HCT116 (cell line): ENCODE measurements around the gene MED9. TPM values are rescaled to one million over a fixed set of nuclear protein-coding genes. Genes with fewer than 3 reads are reported as not detected.

ENCODE experiments used
- ATAC-seq: fragments of 200-7000 bp; cut with Tn5 transposase; 2 replicates; pipeline ENCODE4 v1.9.1; 2020; ENCODE audit warnings: mild to moderate bottlenecking, moderate library complexity
- BruUV-seq: library from RNA; stranded (reverse); fragments of 400-500 nt; replicated peaks from 2 replicates; lab custom pipeline; 2021; lab: Mats Ljungman, UMichigan
- CTCF ChIA-PET: fragments of 300-600 bp; sonication (Branson Sonifier 250); formaldehyde crosslinking; loops from one replicate; lab custom pipeline; 2021; ENCODE audit warnings: antibody characterized with exemption; lab: Charles Lee
- POLR2A ChIA-PET: fragments of 300-600, 350-600 bp; sonication (Branson Sonifier 250); formaldehyde crosslinking; loops from one replicate; lab custom pipeline; 2021; ENCODE audit warnings: antibody characterized with exemption; lab: Charles Lee
- RAD21 ChIA-PET, 2 experiments: fragments of 300-600 bp; sonication (Branson Sonifier 250); formaldehyde crosslinking; loops; one replicate each; lab custom pipeline; 2023; ENCODE audit warnings: low total read pairs in 2 of 2; ENCODE audit not compliant: uncharacterized antibody in 2 of 2, unreplicated experiment in 2 of 2, low non-redundant PET in 1 of 2; lab: Charles Lee
- DNase-seq: peaks from one replicate; pipeline ENCODE4 v3.0.0-alpha.2; 2010; ENCODE audit warnings: low read depth, low spot score
- H2AFZ ChIP-seq: fragments of 200-600 bp; shearing (Covaris generic), sonication (generic); 2 replicates; pipeline ENCODE4 v1.6.1; 2017; ENCODE audit warnings: low read depth, mixed run types, mixed read lengths, antibody characterized with exemption, low read length; ENCODE audit not compliant: poor library complexity, severe bottlenecking
- H3K27ac ChIP-seq: 2 replicates; pipeline ENCODE4 v1.5.1; 2012; ENCODE audit warnings: low read depth, low read length
- H3K27me3 ChIP-seq: fragments of 200-600 bp; sonication (generic); 2 replicates; pipeline ENCODE4 v1.6.1; 2016; ENCODE audit warnings: mixed run types, low read length, mixed read lengths; ENCODE audit not compliant: insufficient read depth
- H3K36me3 ChIP-seq, 2 experiments: fragments of 200-500 bp in 1 of 2; fragments of 200-600 bp in 1 of 2; sonication (Bioruptor generic) in 1 of 2; sonication (generic) in 1 of 2; 2 replicates each; pipeline versions ENCODE4 v1.5.1 to v1.6.1; 2014 to 2016; ENCODE audit warnings: low read length in 2 of 2, inconsistent platforms in 1 of 2, mixed read lengths in 1 of 2, mixed run types in 1 of 2; ENCODE audit not compliant: insufficient read depth in 2 of 2, control insufficient read depth in 1 of 2
- H3K4me1 ChIP-seq, 2 experiments: fragments of 200-600 bp in 1 of 2; sonication (generic) in 1 of 2; 2 replicates each; pipeline versions ENCODE4 v1.5.1 to v1.6.1; 2012 to 2017; ENCODE audit warnings: low read length in 2 of 2, inconsistent platforms in 1 of 2, mild to moderate bottlenecking in 1 of 2, mixed read lengths in 1 of 2, mixed run types in 1 of 2, moderate library complexity in 1 of 2; ENCODE audit not compliant: insufficient read depth in 2 of 2, control insufficient read depth in 1 of 2
- H3K4me2 ChIP-seq: fragments of 200-600 bp; sonication (generic); 2 replicates; pipeline ENCODE4 v1.6.1; 2017; ENCODE audit warnings: mixed run types, low read length, mixed read lengths
- H3K4me3 ChIP-seq, 2 experiments: fragments of 200-600 bp in 1 of 2; sonication (generic) in 1 of 2; replicated peaks in 1 of 2; 2 replicates each; pipeline ENCODE4 v1.5.1; 2011 to 2016; ENCODE audit warnings: low read length in 2 of 2, control low read depth in 1 of 2, low read depth in 1 of 2, mild to moderate bottlenecking in 1 of 2, mixed read lengths in 1 of 2, mixed run types in 1 of 2
- H3K79me2 ChIP-seq: fragments of 200-600 bp; sonication (generic); 2 replicates; pipeline ENCODE4 v1.6.1; 2017; ENCODE audit warnings: mild to moderate bottlenecking, mixed run types, low read length, moderate library complexity, mixed read lengths; ENCODE audit not compliant: insufficient read depth
- H3K9ac ChIP-seq: fragments of 200-600 bp; sonication (generic); 2 replicates; pipeline ENCODE4 v1.6.1; 2016; ENCODE audit warnings: low read length, mixed read lengths
- H3K9me2 ChIP-seq: fragments of 200-600 bp; sonication (generic), shearing (Covaris generic); 2 replicates; pipeline ENCODE4 v1.6.1; 2017; ENCODE audit warnings: mixed run types, mild to moderate bottlenecking, moderate library complexity; ENCODE audit not compliant: insufficient read depth
- H3K9me3 ChIP-seq, 2 experiments: fragments of 200-500 bp in 1 of 2; fragments of 200-600 bp in 1 of 2; sonication (Bioruptor generic) in 1 of 2; sonication (generic) in 1 of 2; 2 replicates each; pipeline ENCODE4 v1.6.1; 2014 to 2017; ENCODE audit warnings: low read length in 2 of 2, mixed read lengths in 2 of 2, inconsistent platforms in 1 of 2, low read depth in 1 of 2, mild to moderate bottlenecking in 1 of 2, mixed run types in 1 of 2, moderate library complexity in 1 of 2; ENCODE audit not compliant: control insufficient read depth in 1 of 2, insufficient read depth in 1 of 2
- H4K20me1 ChIP-seq: fragments of 200-600 bp; sonication (generic), shearing (Covaris generic); 2 replicates; pipeline ENCODE4 v1.6.1; 2017; ENCODE audit warnings: mixed run types, mild to moderate bottlenecking, moderate library complexity; ENCODE audit not compliant: insufficient read depth
- ATF3 ChIP-seq: IDR thresholded peaks from 2 replicates; pipeline ENCODE4 v1.6.1; 2012
- CEBPB ChIP-seq: IDR thresholded peaks from 2 replicates; pipeline ENCODE4 v1.6.1; 2012; ENCODE audit warnings: low read depth
- CTCF ChIP-seq, 3 experiments: fragments of 200-600 bp in 1 of 3; sonication (generic) in 1 of 3; IDR thresholded peaks in 2 of 3; conservative IDR thresholded peaks in 1 of 3; 2 replicates each; pipeline ENCODE4 v1.5.1; 2012 to 2017; ENCODE audit warnings: low read depth in 2 of 3, low read length in 2 of 3, antibody characterized with exemption in 1 of 3, borderline replicate concordance in 1 of 3, control low read depth in 1 of 3, mild to moderate bottlenecking in 1 of 3, mixed read lengths in 1 of 3, mixed run types in 1 of 3, moderate library complexity in 1 of 3; ENCODE audit not compliant: insufficient read depth in 1 of 3
- POLR2AphosphoS5 ChIP-seq: IDR thresholded peaks from 2 replicates; pipeline ENCODE4 v1.6.1; 2011; ENCODE audit warnings: mild to moderate bottlenecking, low read depth, low read length, moderate library complexity
- SIN3A ChIP-seq: IDR thresholded peaks from 2 replicates; pipeline ENCODE4 v1.6.1; 2012; ENCODE audit warnings: low read depth
- TCF7L2 ChIP-seq: IDR thresholded peaks from 2 replicates; pipeline ENCODE4 v1.7.0; 2011; ENCODE audit warnings: borderline replicate concordance, inconsistent platforms; ENCODE audit not compliant: insufficient read depth, insufficient read length; ENCODE audit errors: extremely low read depth
- YY1 ChIP-seq: IDR thresholded peaks from 2 replicates; pipeline ENCODE4 v1.6.1; 2011; ENCODE audit warnings: low read length, low read depth, moderate library complexity, mild to moderate bottlenecking; ENCODE audit not compliant: insufficient replicate concordance; ENCODE audit errors: extremely low read depth
- intact Hi-C: fragments of 100-400 bp; cut with micrococcal nuclease; formaldehyde crosslinking; loops from 2 replicates; pipeline ENCODE4 v1.10.0; 2022
- total RNA-seq: library from RNA; stranded (reverse); gene quantifications from one replicate; pipeline ENCODE4 v1.2.1, GENCODE V29; 2021; ENCODE audit not compliant: unreplicated experiment

MED9 gene
- total RNA-seq, 1 experiment from 2014 or later: 13.9 TPM

- intact Hi-C loops: no loop called here
- no TSS peak for BruUV-seq
These were observed 16.8 kb upstream of the MED9 start for GRCh38 chr17:17460038-17460437.

More at GRCh38 chr17:17460038-17460437, 16.8 kb upstream of the MED9 start:
- Histone ChIP-seq H3K9me3 (no peaks in the 10 kb centered on the region), H3K27ac (no peak overlapping the region), H3K4me2 (no peak overlapping the region), H4K20me1 (no peaks in the 10 kb centered on the region), H3K9ac (no peak overlapping the region), H3K4me3 (no peak overlapping the region), H3K79me2 (no peaks in the 10 kb centered on the region), H3K27me3 (peaks cover 10% of the 10 kb centered on the region), H2AFZ (no peak overlapping the region), H3K9me2 (no peaks in the 10 kb centered on the region), H3K36me3 (no peaks in the 10 kb centered on the region), H3K4me1 (no peaks in the 10 kb centered on the region)
- no peak for DNase-seq
- ChIA-PET CTCF (no interaction called here), RAD21 (no interaction called here), POLR2A (no interaction called here)
- TF ChIP-seq SIN3A (no peak), CEBPB (no peak), CTCF (IDR thresholded peaks at IDR 0.05 in 2 of 3, conservative IDR thresholded peaks at IDR 0.05 in 1 of 3; ENCODE audit: borderline replicate concordance in 1 of 3, insufficient read depth in 1 of 3, low read depth in 2 of 3, low read length in 2 of 3) (no peak), YY1 (no peak), TCF7L2 (no peak), ATF3 (no peak), POLR2AphosphoS5 (no peak)
- ATAC-seq: no peak
